Left ventricle myocardium inferior (tissue), 1 donor: ENCODE measurements around the gene SEC14L1. TPM values are rescaled to one million over a fixed set of nuclear protein-coding genes. Genes with fewer than 3 reads are reported as not detected.
A peak's percentile ranks its signal among the peaks of the same experiment; 100 is the strongest.

ENCODE experiments used
- DNase-seq: peaks from one replicate; pipeline ENCODE4 v3.0.0-alpha.2; 2020
- H3K27ac ChIP-seq: fragments of 200-600 bp; replicated peaks from 2 replicates; pipeline ENCODE4 v1.8.0; 2021
- H3K27me3 ChIP-seq: fragments of 200-600 bp; 2 replicates; pipeline ENCODE4 v1.8.0; 2021; ENCODE audit warnings: low read depth
- H3K36me3 ChIP-seq: fragments of 200-600 bp; 2 replicates; pipeline ENCODE4 v1.8.0; 2021
- H3K4me1 ChIP-seq: fragments of 200-600 bp; 2 replicates; pipeline ENCODE4 v1.8.0; 2021
- H3K4me3 ChIP-seq: fragments of 200-600 bp; 2 replicates; pipeline ENCODE4 v1.8.0; 2021; ENCODE audit warnings: mild to moderate bottlenecking, moderate library complexity
- H3K9me3 ChIP-seq: fragments of 200-600 bp; replicated peaks from 2 replicates; pipeline ENCODE4 v1.8.0; 2021
- CTCF ChIP-seq: fragments of 200-600 bp; IDR thresholded peaks from 2 replicates; pipeline ENCODE4 v1.8.0; 2021; ENCODE audit warnings: antibody characterized with exemption, mild to moderate bottlenecking, borderline replicate concordance
- intact Hi-C: fragments of 100-400 bp; cut with micrococcal nuclease; formaldehyde crosslinking; loops from one replicate; pipeline ENCODE4 v1.11.0; 2022
- total RNA-seq: library from RNA; stranded (reverse); fragmentation: NEBNext Ultra II Directional; extraction: Animal tissue kit (Norgen Biotek cat#: 25700); gene quantifications from one replicate; pipeline ENCODE4 v1.2.1, GENCODE V29; 2021
- donor health status: DM: no; HTN: yes; CAD: no; lungs with severe emphysema.

SEC14L1 gene
- total RNA-seq, 1 donor from 2014 or later, result 55.5 TPM

- TF ChIP-seq CTCF, result no peak
- Histone ChIP-seq H3K27me3 (no peaks in the 10 kb centered on the region), H3K4me1 (peaks cover 94% of the 10 kb centered on the region), H3K9me3 (peaks cover 21% of the 10 kb centered on the region), H3K36me3 (peaks cover 21% of the 10 kb centered on the region), H3K4me3 (no peak overlapping the region), H3K27ac (peak overlapping the region; percentile 33)
- no peak for DNase-seq
- intact Hi-C loops, result no loop called here
Measured at GRCh38 chr17:77178563-77178962, 37.8 kb downstream of the SEC14L1 start.

- Histone ChIP-seq H3K36me3 (peaks cover 3% of the 10 kb centered on the region), H3K4me1 (peaks cover 97% of the 10 kb centered on the region), H3K4me3 (peak overlapping the region; percentile 29), H3K27ac (peak overlapping the region; percentile 50), H3K27me3 (no peaks in the 10 kb centered on the region), H3K9me3 (no peaks in the 10 kb centered on the region)
- TF ChIP-seq CTCF, result no peak
- intact Hi-C loops, result no loop called here
- no peak for DNase-seq
Measured at GRCh38 chr17:77180503-77181357, 40.0 kb downstream of the SEC14L1 start.

GRCh38 chr17:77182205-77183172 lies 41.7 kb downstream of the SEC14L1 start:
- intact Hi-C loops, result no loop called here
- Histone ChIP-seq H3K4me3 (peak overlapping the region; percentile 29), H3K27me3 (no peaks in the 10 kb centered on the region), H3K36me3 (no peaks in the 10 kb centered on the region), H3K27ac (peak overlapping the region; percentile 50), H3K9me3 (no peaks in the 10 kb centered on the region), H3K4me1 (peaks cover 99% of the 10 kb centered on the region)
- TF ChIP-seq CTCF, result no peak
- no peak for DNase-seq

- H3K27me3 ChIP-seq, result no peaks in the 10 kb centered on the region
- no peak for DNase-seq
- no peaks in the 10 kb centered on the region for H3K36me3 ChIP-seq
- H3K4me3 ChIP-seq, result no peak overlapping the region
- H3K4me1 ChIP-seq, result peaks cover 99% of the 10 kb centered on the region
- TF ChIP-seq CTCF, result no peak
- peak overlapping the region; percentile 72 for H3K27ac ChIP-seq
- intact Hi-C loops, result no loop called here
- no peaks in the 10 kb centered on the region for H3K9me3 ChIP-seq
Measured at GRCh38 chr17:77184474-77184873, 43.7 kb downstream of the SEC14L1 start.

- H3K4me3 ChIP-seq, result no peak overlapping the region
- TF ChIP-seq CTCF, result no peak
- H3K27ac ChIP-seq, result peak overlapping the region; percentile 72
- H3K9me3 ChIP-seq, result no peaks in the 10 kb centered on the region
- DNase-seq, result no peak
- no peaks in the 10 kb centered on the region for H3K27me3 ChIP-seq
- H3K36me3 ChIP-seq, result no peaks in the 10 kb centered on the region
- H3K4me1 ChIP-seq, result peaks cover 96% of the 10 kb centered on the region
- intact Hi-C loops, result no loop called here
Measured at GRCh38 chr17:77185137-77185536, 44.4 kb downstream of the SEC14L1 start.
